Ishikawa (cell line): Measurements from ENCODE around the gene SCN10A.

Experiments
- CEBPB ChIP-seq: IDR thresholded peaks from 2 replicates; pipeline ENCODE4 v1.6.1; 2012
- CREB1 ChIP-seq: IDR thresholded peaks from 2 replicates; pipeline ENCODE4 v1.6.1; 2012; ENCODE audit warnings: low read depth
- EGR1 ChIP-seq: IDR thresholded peaks from 2 replicates; pipeline ENCODE4 v1.6.1; 2012
- EP300 ChIP-seq: IDR thresholded peaks from 2 replicates; pipeline ENCODE4 v1.6.1; 2012; ENCODE audit warnings: borderline replicate concordance
- FOXM1 ChIP-seq: IDR thresholded peaks from 2 replicates; pipeline ENCODE4 v1.6.1; 2012; ENCODE audit warnings: low read depth, borderline replicate concordance
- MAX ChIP-seq: IDR thresholded peaks from 2 replicates; pipeline ENCODE4 v1.6.1; 2012
- NFIC ChIP-seq: IDR thresholded peaks from 2 replicates; pipeline ENCODE4 v1.6.1; 2012
- RAD21 ChIP-seq: IDR thresholded peaks from 2 replicates; pipeline ENCODE4 v1.6.1; 2012; ENCODE audit warnings: low read depth
- REST ChIP-seq: IDR thresholded peaks from 2 replicates; pipeline ENCODE4 v1.6.1; 2012; ENCODE audit warnings: low read depth, mild to moderate bottlenecking
- TAF1 ChIP-seq: IDR thresholded peaks from 2 replicates; pipeline ENCODE4 v1.6.1; 2012; ENCODE audit warnings: low read depth, mild to moderate bottlenecking
- TCF12 ChIP-seq: IDR thresholded peaks from 2 replicates; pipeline ENCODE4 v1.6.1; 2012; ENCODE audit warnings: low read depth
- TEAD4 ChIP-seq: IDR thresholded peaks from 2 replicates; pipeline ENCODE4 v1.6.1; 2012
- USF1 ChIP-seq: IDR thresholded peaks from 2 replicates; pipeline ENCODE4 v1.6.1; 2012
- YY1 ChIP-seq: IDR thresholded peaks from 2 replicates; pipeline ENCODE4 v1.6.1; 2012; ENCODE audit warnings: low read depth
- ZBTB7A ChIP-seq: IDR thresholded peaks from 2 replicates; pipeline ENCODE4 v1.6.1; 2012; ENCODE audit warnings: low read depth

The SCN10A gene

GRCh38 chr3:38827791-38828190 is 11.8 kb upstream of the SCN10A start:
- TF ChIP-seq USF1 (no peak), FOXM1 (no peak), EGR1 (no peak), TCF12 (no peak), CEBPB (no peak), ZBTB7A (no peak), RAD21 (no peak), CREB1 (no peak), NFIC (no peak)

- TF ChIP-seq TCF12 (no peak), FOXM1 (no peak), EGR1 (no peak), EP300 (no peak), USF1 (no peak), CEBPB (no peak), RAD21 (no peak), REST (no peak), MAX (no peak), YY1 (no peak), NFIC (no peak), TEAD4 (no peak), ZBTB7A (no peak), CREB1 (no peak), TAF1 (no peak)
Observed at GRCh38 chr3:38826001-38826400, 10.0 kb upstream of the SCN10A start.

GRCh38 chr3:38824349-38824748 is 8.3 kb upstream of the SCN10A start:
- TF ChIP-seq YY1 (no peak), EP300 (no peak), RAD21 (no peak), USF1 (no peak), EGR1 (no peak), NFIC (no peak), CREB1 (no peak), FOXM1 (no peak), TAF1 (no peak), TCF12 (no peak), CEBPB (no peak), REST (no peak), MAX (no peak)

GRCh38 chr3:38823722-38824121 is 7.7 kb upstream of the SCN10A start:
- TF ChIP-seq TAF1 (no peak), NFIC (no peak), EP300 (no peak), TCF12 (no peak), FOXM1 (no peak), EGR1 (no peak), TEAD4 (no peak), CEBPB (no peak), YY1 (no peak), MAX (no peak), USF1 (no peak), RAD21 (no peak), ZBTB7A (no peak)

- TF ChIP-seq YY1 (no peak), FOXM1 (no peak), USF1 (no peak), MAX (no peak), EGR1 (no peak), RAD21 (no peak), TCF12 (no peak), CEBPB (no peak), TEAD4 (no peak), EP300 (no peak), NFIC (no peak), ZBTB7A (no peak), TAF1 (no peak), REST (no peak)
Observed at GRCh38 chr3:38823186-38823585, 7.2 kb upstream of the SCN10A start.
